ENCODE results near the gene ZCCHC24. TPM values are rescaled to one million over a fixed set of nuclear protein-coding genes. Genes with fewer than 3 reads are reported as not detected.

The ZCCHC24 gene
- total RNA-seq, 1 donor from 2014 or later = 57.0 TPM

DNA sequence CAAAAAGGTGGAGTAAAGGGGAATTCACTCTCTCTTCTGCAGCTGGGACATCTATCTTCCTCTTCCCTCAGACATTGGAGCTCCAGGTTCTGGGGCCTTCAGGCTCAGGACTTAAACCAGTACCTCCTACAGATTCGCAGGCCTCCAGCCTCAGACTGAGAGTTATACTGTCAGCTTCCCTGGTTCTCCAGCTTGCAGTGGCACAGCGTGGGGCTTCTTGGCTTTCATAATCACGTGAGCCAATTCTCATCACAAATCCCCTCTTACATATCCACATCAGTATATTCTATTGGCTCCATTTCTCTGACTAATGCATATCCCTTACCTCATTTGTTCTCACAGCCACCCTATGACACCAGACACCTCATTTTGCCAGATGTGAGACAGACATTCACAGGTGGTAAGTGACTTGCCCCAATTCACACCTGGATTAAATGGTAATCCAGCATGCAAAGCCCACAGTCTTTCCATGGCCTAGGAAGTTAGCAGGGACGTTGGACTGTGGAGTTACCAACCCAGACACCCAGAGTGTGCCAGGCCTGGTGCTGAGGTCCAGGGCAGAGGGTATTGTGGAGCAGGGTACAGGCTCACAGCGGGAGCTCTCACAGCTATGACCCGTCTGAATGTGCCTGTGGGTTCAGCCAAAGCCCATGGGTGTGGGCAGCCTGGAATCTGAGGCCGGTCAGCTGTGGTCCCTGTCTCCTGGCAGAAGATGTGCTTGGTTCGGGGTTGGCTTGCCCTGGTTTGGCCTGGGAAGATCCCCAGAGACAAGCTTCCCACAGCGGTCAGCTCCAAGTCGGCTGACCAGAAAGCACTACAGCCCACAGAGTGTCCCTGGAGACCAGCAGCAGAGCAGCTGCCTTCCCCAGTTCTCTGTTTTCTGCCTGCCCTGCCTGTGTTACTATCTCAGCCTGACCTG, 18.4 kb upstream of the ZCCHC24 start:
- no peaks in the 10 kb centered on the region for H3K9me3 ChIP-seq
- TF ChIP-seq POLR2AphosphoS5 (IDR thresholded peaks at IDR 0.05; ENCODE audit: insufficient read depth in 1 of 2, low read depth in 1 of 2) (peak in 1 of 2 donors; percentile 43), POLR2A (IDR thresholded peaks at IDR 0.05) (no peak)
- no peaks in the 10 kb centered on the region for H3K36me3 ChIP-seq
- intact Hi-C loops (cut with DNase I) = no loop called here
- peak in 1 of 2 donors; percentile 84 for DNase-seq (ENCODE audit: extremely low spot score in 2 of 2)
- H3K27ac ChIP-seq = no peak overlapping the region
- H3K27me3 ChIP-seq = no peaks in the 10 kb centered on the region
- H3K4me3 ChIP-seq = no peak overlapping the region
- H3K4me1 ChIP-seq = peaks cover 10% of the 10 kb centered on the region

- Histone ChIP-seq H3K27me3 (no peaks in the 10 kb centered on the region), H3K36me3 (no peaks in the 10 kb centered on the region), H3K9me3 (no peaks in the 10 kb centered on the region), H3K27ac (no peak overlapping the region), H3K4me3 (no peak overlapping the region), H3K4me1 (peaks cover 10% of the 10 kb centered on the region)
- TF ChIP-seq POLR2A (IDR thresholded peaks at IDR 0.05) = no peak
- no peak for TF ChIP-seq POLR2AphosphoS5 (IDR thresholded peaks at IDR 0.05; ENCODE audit: insufficient read depth in 1 of 2, low read depth in 1 of 2)
- TF ChIP-seq, protein P1, sequence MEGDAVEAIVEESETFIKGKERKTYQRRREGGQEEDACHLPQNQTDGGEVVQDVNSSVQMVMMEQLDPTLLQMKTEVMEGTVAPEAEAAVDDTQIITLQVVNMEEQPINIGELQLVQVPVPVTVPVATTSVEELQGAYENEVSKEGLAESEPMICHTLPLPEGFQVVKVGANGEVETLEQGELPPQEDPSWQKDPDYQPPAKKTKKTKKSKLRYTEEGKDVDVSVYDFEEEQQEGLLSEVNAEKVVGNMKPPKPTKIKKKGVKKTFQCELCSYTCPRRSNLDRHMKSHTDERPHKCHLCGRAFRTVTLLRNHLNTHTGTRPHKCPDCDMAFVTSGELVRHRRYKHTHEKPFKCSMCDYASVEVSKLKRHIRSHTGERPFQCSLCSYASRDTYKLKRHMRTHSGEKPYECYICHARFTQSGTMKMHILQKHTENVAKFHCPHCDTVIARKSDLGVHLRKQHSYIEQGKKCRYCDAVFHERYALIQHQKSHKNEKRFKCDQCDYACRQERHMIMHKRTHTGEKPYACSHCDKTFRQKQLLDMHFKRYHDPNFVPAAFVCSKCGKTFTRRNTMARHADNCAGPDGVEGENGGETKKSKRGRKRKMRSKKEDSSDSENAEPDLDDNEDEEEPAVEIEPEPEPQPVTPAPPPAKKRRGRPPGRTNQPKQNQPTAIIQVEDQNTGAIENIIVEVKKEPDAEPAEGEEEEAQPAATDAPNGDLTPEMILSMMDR (IDR thresholded peaks at IDR 0.05) = no peak
- no peak for DNase-seq (ENCODE audit: extremely low spot score in 2 of 2)
- intact Hi-C loops (cut with DNase I) = no loop called here
Measured at GRCh38 chr10:79460687-79461086, 15.3 kb upstream of the ZCCHC24 start.

- TF ChIP-seq POLR2A (IDR thresholded peaks at IDR 0.05) (no peak), POLR2AphosphoS5 (IDR thresholded peaks at IDR 0.05; ENCODE audit: insufficient read depth in 1 of 2, low read depth in 1 of 2) (no peak)
- TF ChIP-seq, protein P1 (IDR thresholded peaks at IDR 0.05) = no peak
Measured at GRCh38 chr10:79459243-79459642, 13.8 kb upstream of the ZCCHC24 start.

GRCh38 chr10:79458483-79458882, 13.1 kb upstream of the ZCCHC24 start:
- intact Hi-C loops (cut with DNase I) = no loop called here
- Histone ChIP-seq H3K27ac (no peak overlapping the region), H3K4me3 (no peak overlapping the region), H3K9me3 (no peaks in the 10 kb centered on the region), H3K27me3 (no peaks in the 10 kb centered on the region), H3K36me3 (no peaks in the 10 kb centered on the region), H3K4me1 (no peaks in the 10 kb centered on the region)
- peak in 1 of 2 donors; percentile 74 for DNase-seq (ENCODE audit: extremely low spot score in 2 of 2)
- TF ChIP-seq POLR2AphosphoS5 (IDR thresholded peaks at IDR 0.05; ENCODE audit: insufficient read depth in 1 of 2, low read depth in 1 of 2) (no peak), POLR2A (IDR thresholded peaks at IDR 0.05) (no peak)
- TF ChIP-seq, protein P1 (IDR thresholded peaks at IDR 0.05) = no peak

More at GRCh38 chr10:79459243-79459642, 13.8 kb upstream of the ZCCHC24 start:
- Histone ChIP-seq H3K27me3 (no peaks in the 10 kb centered on the region), H3K4me1 (peaks cover 7% of the 10 kb centered on the region), H3K27ac (no peak overlapping the region), H3K36me3 (no peaks in the 10 kb centered on the region), H3K4me3 (no peak overlapping the region), H3K9me3 (no peaks in the 10 kb centered on the region)
- intact Hi-C loops (cut with DNase I) = no loop called here
- DNase-seq (ENCODE audit: extremely low spot score in 2 of 2) = peak in 1 of 2 donors; percentile 58

DNA sequence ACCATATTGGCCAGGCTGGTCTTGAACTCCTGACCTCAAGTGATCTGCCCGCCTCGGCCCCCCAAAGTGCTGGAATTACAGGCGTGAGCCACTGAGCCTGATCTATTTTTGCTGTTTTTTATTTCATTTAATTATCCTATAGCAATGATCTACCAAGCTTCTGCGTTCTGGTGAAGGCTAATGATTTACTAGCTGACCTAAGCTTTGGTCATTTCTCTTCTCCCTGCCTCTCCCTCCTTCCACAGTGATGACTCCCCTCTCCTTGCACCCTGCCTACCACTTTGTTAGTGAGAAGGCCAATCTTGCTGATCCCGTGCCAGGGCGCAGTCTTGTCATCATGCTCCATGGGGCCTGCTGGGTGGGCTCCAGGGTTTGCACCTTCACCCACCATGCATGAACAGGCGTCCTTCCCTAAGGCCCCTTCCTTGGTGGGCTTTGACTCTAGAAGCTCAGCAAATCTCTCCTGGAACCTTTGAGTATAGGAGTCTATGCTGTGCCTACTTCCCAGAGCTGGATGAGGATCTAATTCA, 11.9 kb upstream of the ZCCHC24 start:
- TF ChIP-seq, protein P1 (IDR thresholded peaks at IDR 0.05) = no peak
- TF ChIP-seq POLR2AphosphoS5 (IDR thresholded peaks at IDR 0.05; ENCODE audit: insufficient read depth in 1 of 2, low read depth in 1 of 2) (no peak), POLR2A (IDR thresholded peaks at IDR 0.05) (no peak)
- Histone ChIP-seq H3K4me3 (no peak overlapping the region), H3K4me1 (no peaks in the 10 kb centered on the region), H3K27ac (no peak overlapping the region), H3K36me3 (no peaks in the 10 kb centered on the region), H3K27me3 (no peaks in the 10 kb centered on the region), H3K9me3 (no peaks in the 10 kb centered on the region)
- intact Hi-C loops (cut with DNase I) = no loop called here
- peak in 1 of 2 donors; percentile 65 for DNase-seq (ENCODE audit: extremely low spot score in 2 of 2)
